ENCODE results near the gene FMN1. TPM values are rescaled to one million over a fixed set of nuclear protein-coding genes. Genes with fewer than 3 reads are reported as not detected.

FMN1 gene
- total RNA-seq, 1 donor from 2014 or later = 4.3 TPM

DNA sequence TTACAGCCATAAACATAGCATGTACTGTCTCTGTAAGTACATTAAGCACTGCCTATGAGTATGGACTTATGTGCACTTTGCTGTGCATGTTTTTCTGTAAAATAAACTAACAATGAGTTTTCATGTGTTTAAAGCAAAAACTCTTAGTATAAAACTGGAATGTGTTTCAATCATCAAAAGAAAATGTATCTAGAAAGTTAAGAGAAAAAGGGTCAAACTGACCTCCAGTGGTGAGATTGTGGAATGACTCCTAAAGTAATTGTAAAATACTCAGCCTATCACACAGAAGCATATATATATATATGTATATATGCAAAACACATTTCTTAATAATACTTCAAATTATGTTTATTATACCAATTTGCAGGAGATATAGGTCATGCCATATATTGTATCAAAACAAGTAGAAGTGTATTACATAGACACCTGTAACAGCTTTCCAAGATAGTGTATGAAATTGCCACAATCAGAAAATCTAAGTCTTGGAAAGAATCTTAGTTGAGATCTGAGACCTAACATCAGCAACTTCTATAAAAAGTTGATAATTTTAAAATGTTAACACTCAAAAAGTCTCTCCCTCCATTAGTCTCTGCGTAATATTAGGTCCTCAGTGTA, 199.6 kb downstream of the FMN1 start:
- TF ChIP-seq, protein P1, sequence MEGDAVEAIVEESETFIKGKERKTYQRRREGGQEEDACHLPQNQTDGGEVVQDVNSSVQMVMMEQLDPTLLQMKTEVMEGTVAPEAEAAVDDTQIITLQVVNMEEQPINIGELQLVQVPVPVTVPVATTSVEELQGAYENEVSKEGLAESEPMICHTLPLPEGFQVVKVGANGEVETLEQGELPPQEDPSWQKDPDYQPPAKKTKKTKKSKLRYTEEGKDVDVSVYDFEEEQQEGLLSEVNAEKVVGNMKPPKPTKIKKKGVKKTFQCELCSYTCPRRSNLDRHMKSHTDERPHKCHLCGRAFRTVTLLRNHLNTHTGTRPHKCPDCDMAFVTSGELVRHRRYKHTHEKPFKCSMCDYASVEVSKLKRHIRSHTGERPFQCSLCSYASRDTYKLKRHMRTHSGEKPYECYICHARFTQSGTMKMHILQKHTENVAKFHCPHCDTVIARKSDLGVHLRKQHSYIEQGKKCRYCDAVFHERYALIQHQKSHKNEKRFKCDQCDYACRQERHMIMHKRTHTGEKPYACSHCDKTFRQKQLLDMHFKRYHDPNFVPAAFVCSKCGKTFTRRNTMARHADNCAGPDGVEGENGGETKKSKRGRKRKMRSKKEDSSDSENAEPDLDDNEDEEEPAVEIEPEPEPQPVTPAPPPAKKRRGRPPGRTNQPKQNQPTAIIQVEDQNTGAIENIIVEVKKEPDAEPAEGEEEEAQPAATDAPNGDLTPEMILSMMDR (conservative IDR thresholded peaks at IDR 0.05; ENCODE audit: low read depth, low read length) = peak; percentile 66
- no peak overlapping the region for H3K4me3 ChIP-seq (ENCODE audit: low read depth, low read length)
- peak; percentile 9 for DNase-seq (ENCODE audit: low read depth)

DNA sequence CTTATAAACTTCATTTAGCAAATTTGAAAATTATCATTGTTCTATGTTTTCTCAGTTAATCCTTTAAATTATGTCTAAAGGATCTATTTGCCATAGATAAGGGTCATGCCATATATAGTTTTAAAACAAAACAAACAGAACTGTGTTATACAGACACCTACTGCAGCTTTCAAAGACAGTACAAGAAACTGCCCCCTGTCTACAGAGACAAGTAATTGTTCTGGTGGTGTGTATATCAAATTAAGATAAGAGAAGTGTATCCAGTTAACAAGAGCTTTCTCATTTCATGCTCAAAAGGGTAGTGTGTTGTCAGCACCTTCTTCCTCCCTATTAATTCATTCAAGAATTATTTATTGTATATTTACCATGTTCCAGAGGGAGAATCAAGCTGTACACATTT, 201.2 kb downstream of the FMN1 start:
- no peak for DNase-seq (ENCODE audit: low read depth)
- TF ChIP-seq, protein P1 (conservative IDR thresholded peaks at IDR 0.05; ENCODE audit: low read depth, low read length) = peak; percentile 36
- H3K4me3 ChIP-seq (ENCODE audit: low read depth, low read length) = no peak overlapping the region

DNA sequence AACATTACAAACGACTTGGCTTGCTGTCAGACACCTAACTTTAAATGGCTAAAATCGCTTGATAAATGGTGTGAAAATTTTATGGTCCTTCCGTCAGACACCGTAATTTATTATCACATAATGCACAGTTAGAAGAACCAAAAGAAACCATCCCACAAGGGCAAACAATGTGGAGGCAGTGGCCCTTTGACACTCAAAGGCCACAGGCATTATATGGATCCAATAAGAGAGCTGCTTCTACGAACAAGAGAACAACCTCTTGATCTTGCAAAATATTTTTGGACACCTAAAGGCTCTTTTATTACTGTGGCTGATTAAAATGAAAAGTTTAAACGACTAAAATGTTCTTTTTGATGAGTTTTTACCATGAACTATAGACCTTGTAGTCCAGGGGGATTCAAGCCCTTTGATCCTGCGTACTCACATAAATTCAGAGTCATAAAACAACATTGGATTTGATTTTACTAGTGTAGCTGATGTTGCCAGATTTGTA, 202.8 kb downstream of the FMN1 start:
- TF ChIP-seq, protein P1 (conservative IDR thresholded peaks at IDR 0.05; ENCODE audit: low read depth, low read length) = no peak
- no peak for DNase-seq (ENCODE audit: low read depth)
- no peak overlapping the region for H3K4me3 ChIP-seq (ENCODE audit: low read depth, low read length)

DNA sequence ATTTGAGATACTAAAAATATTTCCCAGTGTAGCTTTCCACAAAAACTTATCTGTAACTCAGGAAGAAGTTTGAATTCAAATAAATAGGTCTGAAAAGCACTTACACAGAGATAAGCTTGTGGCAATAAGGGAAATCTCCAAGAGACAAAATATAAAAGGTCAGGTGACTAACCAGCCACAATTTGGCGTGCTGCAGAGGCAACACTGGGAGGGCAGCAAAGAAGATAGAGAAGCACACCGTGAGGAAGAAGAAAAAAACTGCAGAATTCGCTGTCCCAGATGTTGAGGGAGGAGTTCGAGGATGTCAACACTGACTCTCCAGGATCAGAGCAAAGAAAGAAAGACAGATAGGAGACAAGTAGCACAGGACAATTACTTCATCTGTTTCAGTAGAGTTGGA, 204.4 kb downstream of the FMN1 start:
- no peak overlapping the region for H3K4me3 ChIP-seq (ENCODE audit: low read depth, low read length)
- DNase-seq (ENCODE audit: low read depth) = no peak
- TF ChIP-seq, protein P1 (conservative IDR thresholded peaks at IDR 0.05; ENCODE audit: low read depth, low read length) = no peak

DNA sequence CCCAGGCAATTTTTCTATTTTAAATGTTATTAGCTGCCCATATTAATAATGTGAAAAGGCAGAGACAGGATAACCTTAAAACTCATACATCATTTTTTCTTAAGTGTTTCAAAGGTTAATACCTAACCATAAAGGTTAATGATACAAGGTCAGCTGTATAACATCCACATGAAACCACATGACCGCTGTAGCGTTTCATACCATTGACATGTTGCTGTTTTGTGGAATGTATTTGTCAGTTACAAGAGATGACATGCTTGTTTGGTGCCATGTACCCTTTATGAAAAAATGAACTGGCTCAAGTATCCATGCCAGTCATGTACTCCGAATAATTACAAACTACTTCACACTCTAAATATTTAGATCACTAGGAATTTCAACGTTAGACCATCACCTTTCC, 207.4 kb downstream of the FMN1 start:
- TF ChIP-seq, protein P1 (conservative IDR thresholded peaks at IDR 0.05; ENCODE audit: low read depth, low read length) = no peak
- H3K4me3 ChIP-seq (ENCODE audit: low read depth, low read length) = no peak overlapping the region
- peak; percentile 56 for DNase-seq (ENCODE audit: low read depth)

DNA sequence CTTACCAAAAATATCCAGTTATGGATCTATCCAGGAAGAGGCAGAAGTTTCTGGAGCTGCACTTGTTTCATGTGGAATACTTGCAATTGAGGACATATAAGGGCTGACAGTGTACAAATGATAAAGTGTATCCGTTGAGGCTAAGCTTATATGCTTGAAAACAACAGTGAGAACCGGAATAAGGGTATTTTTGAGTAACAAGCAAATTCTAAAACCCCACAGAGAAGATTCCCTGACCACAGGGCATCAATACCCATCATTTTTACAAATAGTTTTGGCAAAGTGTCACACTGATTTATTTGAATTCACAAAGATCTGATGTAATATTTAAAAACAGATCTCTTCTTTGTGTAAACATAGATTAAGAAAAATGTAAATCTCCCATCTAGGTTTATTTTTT, 208.4 kb downstream of the FMN1 start:
- DNase-seq (ENCODE audit: low read depth) = no peak
- TF ChIP-seq, protein P1 (conservative IDR thresholded peaks at IDR 0.05; ENCODE audit: low read depth, low read length) = no peak
- H3K4me3 ChIP-seq (ENCODE audit: low read depth, low read length) = no peak overlapping the region

DNA sequence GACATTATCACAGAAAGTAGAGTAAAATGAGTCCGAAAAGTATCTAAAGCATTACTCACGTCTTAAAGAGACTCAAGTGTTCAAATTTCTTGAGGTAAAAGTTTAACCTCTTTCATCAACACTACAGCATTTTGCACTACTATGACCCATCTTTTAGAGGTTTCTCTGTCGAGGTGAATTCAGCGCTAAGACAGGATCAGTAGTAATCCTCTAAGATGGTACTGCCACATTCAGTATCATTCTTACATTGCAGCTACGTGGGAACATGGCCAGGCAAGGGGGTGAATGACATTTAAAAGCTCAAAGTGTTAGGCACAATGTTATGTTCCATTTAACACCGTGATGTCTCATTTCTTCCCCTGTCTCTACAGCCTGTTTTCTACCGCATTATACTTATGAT, 210.8 kb downstream of the FMN1 start:
- H3K4me3 ChIP-seq (ENCODE audit: low read depth, low read length) = no peak overlapping the region
- DNase-seq (ENCODE audit: low read depth) = no peak
- TF ChIP-seq, protein P1 (conservative IDR thresholded peaks at IDR 0.05; ENCODE audit: low read depth, low read length) = no peak
